GM12801 (cell line): ENCODE measurements around the gene FUT8.

Source experiments
- TF ChIP-seq, protein P1 (sequence below): IDR thresholded peaks from one replicate; pipeline ENCODE4 v1.5.1; 2011; ENCODE audit warnings: control low read depth; ENCODE audit not compliant: insufficient read length; ENCODE audit errors: extremely low read depth

The FUT8 gene

DNA sequence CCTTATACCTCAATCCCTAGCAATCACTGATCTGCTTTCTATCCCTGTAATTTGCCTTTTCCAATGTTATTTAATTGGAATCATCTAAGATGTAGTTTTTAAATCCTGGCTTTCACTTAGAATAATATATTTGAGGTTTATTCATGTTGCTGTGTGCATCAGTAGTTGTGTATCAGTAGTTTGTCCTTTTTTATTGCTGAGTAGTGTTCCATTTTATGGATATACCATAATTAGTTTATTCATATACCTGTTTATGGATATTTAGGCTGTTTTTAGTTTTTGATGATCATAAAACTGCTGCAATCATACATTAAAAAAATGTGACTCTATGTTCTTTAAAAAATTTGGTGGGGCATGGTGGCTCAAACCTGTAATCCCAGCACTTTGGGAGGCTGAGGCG lies 43.7 kb downstream of the FUT8 start:
- TF ChIP-seq, protein P1, sequence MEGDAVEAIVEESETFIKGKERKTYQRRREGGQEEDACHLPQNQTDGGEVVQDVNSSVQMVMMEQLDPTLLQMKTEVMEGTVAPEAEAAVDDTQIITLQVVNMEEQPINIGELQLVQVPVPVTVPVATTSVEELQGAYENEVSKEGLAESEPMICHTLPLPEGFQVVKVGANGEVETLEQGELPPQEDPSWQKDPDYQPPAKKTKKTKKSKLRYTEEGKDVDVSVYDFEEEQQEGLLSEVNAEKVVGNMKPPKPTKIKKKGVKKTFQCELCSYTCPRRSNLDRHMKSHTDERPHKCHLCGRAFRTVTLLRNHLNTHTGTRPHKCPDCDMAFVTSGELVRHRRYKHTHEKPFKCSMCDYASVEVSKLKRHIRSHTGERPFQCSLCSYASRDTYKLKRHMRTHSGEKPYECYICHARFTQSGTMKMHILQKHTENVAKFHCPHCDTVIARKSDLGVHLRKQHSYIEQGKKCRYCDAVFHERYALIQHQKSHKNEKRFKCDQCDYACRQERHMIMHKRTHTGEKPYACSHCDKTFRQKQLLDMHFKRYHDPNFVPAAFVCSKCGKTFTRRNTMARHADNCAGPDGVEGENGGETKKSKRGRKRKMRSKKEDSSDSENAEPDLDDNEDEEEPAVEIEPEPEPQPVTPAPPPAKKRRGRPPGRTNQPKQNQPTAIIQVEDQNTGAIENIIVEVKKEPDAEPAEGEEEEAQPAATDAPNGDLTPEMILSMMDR, result no peak

DNA sequence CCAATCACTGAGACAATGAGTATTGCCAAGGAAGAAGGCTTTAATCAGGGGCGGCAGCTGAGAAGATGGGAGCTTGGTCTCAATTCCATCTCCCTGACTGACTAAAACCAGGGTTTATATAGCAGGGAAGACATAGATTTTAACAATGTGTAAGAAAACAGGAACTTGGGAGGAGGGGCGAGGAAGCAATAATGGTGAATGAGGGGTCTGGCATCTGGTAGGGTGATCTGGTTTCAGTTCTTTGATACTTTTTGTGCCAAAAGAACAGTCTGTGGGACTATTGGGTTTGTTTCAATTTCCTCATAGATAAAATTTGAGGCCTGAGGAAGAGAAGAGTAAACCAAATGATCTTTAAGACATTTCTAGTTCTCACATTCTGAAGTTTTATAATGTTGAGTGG lies 49.2 kb downstream of the FUT8 start:
- TF ChIP-seq, protein P1, result no peak

DNA sequence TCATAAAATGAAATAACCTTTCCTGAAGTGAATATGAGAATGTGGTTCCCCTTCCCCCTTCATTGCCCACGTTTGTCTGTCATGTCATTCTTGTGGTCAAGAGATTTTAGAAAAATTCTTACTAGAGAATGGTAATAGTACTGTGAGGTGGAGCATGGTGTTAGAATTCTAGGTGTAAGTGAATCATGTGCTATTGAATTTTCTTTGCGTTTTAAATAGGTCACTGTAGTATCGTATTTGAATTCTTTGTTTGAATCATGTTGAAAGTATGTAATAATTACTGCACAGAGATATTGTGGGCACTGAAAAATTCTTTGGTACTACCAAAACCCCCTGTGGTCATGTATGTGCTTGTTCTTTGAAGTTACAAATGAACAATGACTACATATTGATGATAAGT lies 49.9 kb downstream of the FUT8 start:
- TF ChIP-seq, protein P1, result no peak

DNA sequence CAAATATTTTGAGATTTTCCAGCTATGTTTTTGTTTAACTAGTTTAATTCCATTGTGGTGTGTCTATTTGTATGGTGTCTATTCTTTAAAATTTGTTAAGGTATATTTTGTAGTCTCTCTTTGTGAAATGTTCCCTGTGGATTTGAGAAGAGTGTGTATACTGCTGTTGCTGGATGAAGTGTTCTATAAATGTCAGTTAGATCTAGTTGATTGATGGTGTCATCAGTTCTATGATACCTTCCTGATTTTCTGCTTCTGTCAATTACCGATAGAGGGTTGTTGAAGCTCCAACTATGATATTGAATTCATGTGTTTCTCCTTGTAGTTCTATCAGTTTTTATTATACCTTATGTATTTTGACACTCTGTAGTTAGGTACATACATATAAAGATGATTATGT lies 53.1 kb downstream of the FUT8 start:
- TF ChIP-seq, protein P1, result no peak

DNA sequence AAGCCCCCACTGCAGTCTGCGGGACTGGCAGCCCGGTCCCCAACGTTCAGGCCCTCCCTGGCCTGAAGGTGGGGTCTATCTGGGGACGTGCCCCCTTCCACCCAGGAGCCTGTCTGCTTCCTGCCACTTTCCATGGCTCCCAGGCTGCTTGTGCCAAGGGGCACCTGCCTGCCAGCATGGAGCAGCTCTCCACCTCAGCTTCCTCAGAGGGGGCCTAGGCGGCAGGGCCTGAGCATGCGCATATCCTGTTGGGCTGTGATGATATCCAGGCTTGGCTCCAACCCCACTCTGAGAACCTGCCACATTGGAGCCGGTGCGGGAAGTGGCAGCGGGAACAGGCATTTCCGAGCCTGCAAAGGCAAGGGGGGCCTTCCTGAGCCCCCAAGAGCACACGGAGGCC lies 57.4 kb downstream of the FUT8 start:
- TF ChIP-seq, protein P1, result no peak

DNA sequence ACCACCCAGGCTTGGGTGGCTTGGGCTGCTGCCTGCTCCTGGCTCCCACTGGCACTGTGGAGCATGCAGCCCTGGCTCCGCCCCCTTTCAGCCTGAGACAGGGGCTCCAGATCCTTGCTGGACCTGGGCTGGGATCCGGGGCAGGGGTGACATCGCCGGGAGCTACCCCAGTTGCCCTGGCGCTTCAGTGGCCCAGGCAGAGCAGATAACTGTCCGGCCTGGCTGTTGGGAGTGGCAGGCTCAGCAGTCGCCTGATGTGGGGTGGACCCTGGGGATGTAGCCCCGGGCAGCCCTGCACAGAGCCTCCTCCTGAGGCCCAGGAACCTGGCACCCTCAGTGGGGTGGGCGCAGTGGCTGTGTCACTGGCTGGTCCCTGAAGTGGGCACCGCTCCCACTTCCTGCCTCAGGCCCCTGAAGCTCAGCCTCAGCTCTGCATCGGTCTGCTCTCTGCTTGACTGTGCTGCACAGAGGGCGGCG lies 57.9 kb downstream of the FUT8 start:
- TF ChIP-seq, protein P1, result no peak

DNA sequence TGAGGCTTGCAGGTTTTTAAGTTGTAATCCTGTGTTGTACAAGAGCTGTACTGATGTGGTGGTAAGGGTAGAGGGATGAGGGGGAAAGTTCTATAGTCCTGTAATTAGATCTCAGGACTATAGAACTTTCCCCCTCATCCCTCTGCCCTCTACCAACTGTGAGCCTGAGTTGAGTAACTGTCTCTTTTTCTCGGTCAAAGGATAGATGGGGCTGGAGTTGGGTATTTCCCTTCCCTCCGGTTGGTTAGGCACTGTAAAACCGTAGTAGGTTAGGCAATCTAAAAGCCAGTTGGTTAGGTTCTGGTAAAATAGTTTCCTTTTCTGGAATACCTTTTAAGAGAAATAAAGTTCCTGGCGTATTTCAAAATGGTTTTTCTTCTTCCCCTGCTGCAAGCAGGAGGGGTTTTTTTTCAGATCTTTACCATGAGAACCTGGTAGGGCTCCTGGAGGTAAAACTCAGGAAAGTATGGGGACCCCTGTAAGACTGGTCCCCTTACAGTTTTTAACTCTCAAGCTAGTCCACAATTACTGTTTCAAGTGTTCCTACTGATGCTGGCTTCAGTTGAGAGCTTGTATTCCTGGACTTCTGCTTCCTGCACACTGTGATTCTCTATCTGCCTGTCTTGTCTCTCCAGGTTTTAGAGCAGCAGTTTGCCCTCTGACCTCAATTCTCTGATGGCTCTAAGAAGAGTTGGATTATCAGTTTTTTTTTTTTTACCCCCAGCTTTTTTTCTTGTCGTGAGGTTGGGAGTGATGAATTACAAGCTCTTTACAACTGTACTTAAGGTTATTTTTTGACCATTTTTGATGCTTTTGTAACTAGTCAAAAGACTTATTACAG lies 58.7 kb downstream of the FUT8 start:
- TF ChIP-seq, protein P1, result no peak
